Thyroid gland (tissue), 4 donors: Measurements from ENCODE around the gene GDF11.

ENCODE experiments used
- POLR2A ChIP-seq, 2 donors: fragments of 450-650 bp; IDR thresholded peaks; one replicate each; pipeline ENCODE4 v1.6.1; 2017; ENCODE audit warnings: antibody characterized with exemption in 2 of 2, mild to moderate bottlenecking in 2 of 2, moderate library complexity in 1 of 2
- TF ChIP-seq, protein P1 (sequence below), 6 experiments: fragments of 200-600 bp in 3 of 6; fragments of 450-650 bp in 3 of 6; sonication (generic) in 3 of 6; IDR thresholded peaks; one replicate each; pipeline ENCODE4 v1.5.1; 2016 to 2019; ENCODE audit warnings: antibody characterized with exemption in 6 of 6, mild to moderate bottlenecking in 2 of 6, inconsistent platforms in 1 of 6, moderate library complexity in 1 of 6

DNA sequence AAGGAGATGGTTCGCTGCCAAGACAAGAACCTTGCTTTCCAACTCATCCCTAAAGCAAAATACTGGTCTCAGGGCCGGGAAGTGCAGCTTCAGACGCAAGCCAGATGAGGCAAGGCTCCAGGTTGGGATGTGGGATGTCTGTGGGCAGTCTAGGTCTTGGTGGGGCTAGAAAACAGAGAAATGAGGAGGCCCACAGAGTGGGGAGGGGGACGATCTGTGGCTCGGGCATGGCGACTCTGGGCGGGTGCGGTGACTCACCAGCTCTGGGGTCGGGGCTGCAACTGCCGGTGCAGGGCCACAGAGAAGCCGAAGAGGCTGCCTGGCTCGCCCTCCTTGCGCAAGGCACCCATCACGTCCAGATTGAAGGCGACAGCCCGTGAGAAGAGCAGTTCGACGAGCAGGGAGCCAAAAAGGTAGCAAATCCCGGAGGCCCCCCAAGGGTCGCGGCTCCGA is 35.7 kb upstream of the GDF11 start:
- TF ChIP-seq, protein P1, sequence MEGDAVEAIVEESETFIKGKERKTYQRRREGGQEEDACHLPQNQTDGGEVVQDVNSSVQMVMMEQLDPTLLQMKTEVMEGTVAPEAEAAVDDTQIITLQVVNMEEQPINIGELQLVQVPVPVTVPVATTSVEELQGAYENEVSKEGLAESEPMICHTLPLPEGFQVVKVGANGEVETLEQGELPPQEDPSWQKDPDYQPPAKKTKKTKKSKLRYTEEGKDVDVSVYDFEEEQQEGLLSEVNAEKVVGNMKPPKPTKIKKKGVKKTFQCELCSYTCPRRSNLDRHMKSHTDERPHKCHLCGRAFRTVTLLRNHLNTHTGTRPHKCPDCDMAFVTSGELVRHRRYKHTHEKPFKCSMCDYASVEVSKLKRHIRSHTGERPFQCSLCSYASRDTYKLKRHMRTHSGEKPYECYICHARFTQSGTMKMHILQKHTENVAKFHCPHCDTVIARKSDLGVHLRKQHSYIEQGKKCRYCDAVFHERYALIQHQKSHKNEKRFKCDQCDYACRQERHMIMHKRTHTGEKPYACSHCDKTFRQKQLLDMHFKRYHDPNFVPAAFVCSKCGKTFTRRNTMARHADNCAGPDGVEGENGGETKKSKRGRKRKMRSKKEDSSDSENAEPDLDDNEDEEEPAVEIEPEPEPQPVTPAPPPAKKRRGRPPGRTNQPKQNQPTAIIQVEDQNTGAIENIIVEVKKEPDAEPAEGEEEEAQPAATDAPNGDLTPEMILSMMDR (IDR thresholded peaks at IDR 0.05), result no peak
- TF ChIP-seq POLR2A (IDR thresholded peaks at IDR 0.05), result no peak
